Endothelial cell of hepatic sinusoid (primary cell): ENCODE results near the gene PLEKHA6.

Source experiments
- in situ Hi-C: cut with HindIII; loops from 2 replicates; pipeline ENCODE4 v1.10.0; 2017; ENCODE audit warnings: low sequenced_read_pairs

Gene PLEKHA6

GRCh38 chr1:204292740-204293139, 67.0 kb downstream of the PLEKHA6 start:
- in situ Hi-C loops: no loop called here

- in situ Hi-C loops: no loop called here
Measured at GRCh38 chr1:204289280-204289679, 70.4 kb downstream of the PLEKHA6 start.

- in situ Hi-C loops: no loop called here
Measured at GRCh38 chr1:204288021-204288588, 71.6 kb downstream of the PLEKHA6 start.

GRCh38 chr1:204287466-204287891, 72.2 kb downstream of the PLEKHA6 start:
- in situ Hi-C loops: no loop called here

- in situ Hi-C loops: no loop called here
Measured at GRCh38 chr1:204286831-204287421, 72.8 kb downstream of the PLEKHA6 start.

GRCh38 chr1:204286315-204286714, 73.4 kb downstream of the PLEKHA6 start:
- in situ Hi-C loops: no loop called here

- in situ Hi-C loops: no loop called here
Measured at GRCh38 chr1:204285436-204286305, 74.1 kb downstream of the PLEKHA6 start.

GRCh38 chr1:204284929-204285328, 74.8 kb downstream of the PLEKHA6 start:
- in situ Hi-C loops: no loop called here

GRCh38 chr1:204283711-204284651, 75.7 kb downstream of the PLEKHA6 start:
- in situ Hi-C loops: no loop called here

GRCh38 chr1:204282761-204283221, 76.9 kb downstream of the PLEKHA6 start:
- in situ Hi-C loops: no loop called here

GRCh38 chr1:204280099-204280961, 79.4 kb downstream of the PLEKHA6 start:
- in situ Hi-C loops: no loop called here

GRCh38 chr1:204278958-204279357, 80.8 kb downstream of the PLEKHA6 start:
- in situ Hi-C loops: no loop called here

GRCh38 chr1:204278251-204278650, 81.5 kb downstream of the PLEKHA6 start:
- in situ Hi-C loops: no loop called here

- in situ Hi-C loops: no loop called here
Measured at GRCh38 chr1:204277563-204278219, 82.0 kb downstream of the PLEKHA6 start.

GRCh38 chr1:204275695-204276370, 83.9 kb downstream of the PLEKHA6 start:
- in situ Hi-C loops: no loop called here

- in situ Hi-C loops: no loop called here
Measured at GRCh38 chr1:204274446-204274845, 85.3 kb downstream of the PLEKHA6 start.

- in situ Hi-C loops: no loop called here
Measured at GRCh38 chr1:204272505-204272904, 87.2 kb downstream of the PLEKHA6 start.

GRCh38 chr1:204271970-204272369, 87.8 kb downstream of the PLEKHA6 start:
- in situ Hi-C loops: no loop called here

- in situ Hi-C loops: no loop called here
Measured at GRCh38 chr1:204268101-204268500, 91.6 kb downstream of the PLEKHA6 start.
